Activated B cell treated with CpG ODN at 0.5 μM for 24 hours (primary cell): Measurements from ENCODE around the gene SORL1. TPM values are rescaled to one million over a fixed set of nuclear protein-coding genes. Genes with fewer than 3 reads are reported as not detected.
A peak's percentile ranks its signal among the peaks of the same experiment; 100 is the strongest.

Experiments
- ATAC-seq: fragments of 200-7000 bp; cut with Tn5 transposase; one replicate; pipeline ENCODE4 v1.10.0; 2021; ENCODE audit warnings: low read depth, mild to moderate bottlenecking, moderate library complexity
- CTCF ChIA-PET: fragments of 350-600 bp; sonication (Branson Sonifier 250); formaldehyde crosslinking; loops from one replicate; lab custom pipeline; 2021; ENCODE audit warnings: antibody characterized with exemption; lab: Charles Lee
- POLR2A ChIA-PET: fragments of 350-600 bp; sonication (Branson Sonifier 250); formaldehyde crosslinking; loops from one replicate; lab custom pipeline; 2021; ENCODE audit warnings: antibody characterized with exemption; lab: Charles Lee
- DNase-seq: peaks from one replicate; pipeline ENCODE4 v3.0.0; 2022
- H3K27ac Mint-ChIP-seq: one replicate; pipeline ENCODE4 v1.8.0; 2020; ENCODE audit warnings: mixed read lengths
- H3K27me3 Mint-ChIP-seq: one replicate; pipeline ENCODE4 v1.8.0; 2021; ENCODE audit warnings: mixed read lengths
- H3K36me3 Mint-ChIP-seq: one replicate; pipeline ENCODE4 v1.8.0; 2021; ENCODE audit warnings: low read depth, mixed read lengths
- H3K4me1 Mint-ChIP-seq: one replicate; pipeline ENCODE4 v1.8.0; 2021; ENCODE audit warnings: mixed read lengths
- H3K4me3 Mint-ChIP-seq: one replicate; pipeline ENCODE4 v1.8.0; 2020; ENCODE audit warnings: mild to moderate bottlenecking, mixed read lengths
- H3K9me3 Mint-ChIP-seq: one replicate; pipeline ENCODE4 v1.8.0; 2020; ENCODE audit warnings: mixed read lengths
- intact Hi-C: fragments of 100-400 bp; cut with micrococcal nuclease; formaldehyde crosslinking; loops from one replicate; pipeline ENCODE4 v1.15.1; 2024
- total RNA-seq: library from RNA; stranded (reverse); gene quantifications from 2 replicates; pipeline ENCODE4 v1.2.3, GENCODE V29; 2022
- TF ChIP-seq, protein P1 (sequence below): fragments of 200-600 bp; IDR thresholded peaks from one replicate; pipeline ENCODE4 v1.8.0; 2022; ENCODE audit warnings: antibody characterized with exemption, mild to moderate bottlenecking

Gene SORL1
- total RNA-seq, 1 donor from 2014 or later: 180 TPM

DNA sequence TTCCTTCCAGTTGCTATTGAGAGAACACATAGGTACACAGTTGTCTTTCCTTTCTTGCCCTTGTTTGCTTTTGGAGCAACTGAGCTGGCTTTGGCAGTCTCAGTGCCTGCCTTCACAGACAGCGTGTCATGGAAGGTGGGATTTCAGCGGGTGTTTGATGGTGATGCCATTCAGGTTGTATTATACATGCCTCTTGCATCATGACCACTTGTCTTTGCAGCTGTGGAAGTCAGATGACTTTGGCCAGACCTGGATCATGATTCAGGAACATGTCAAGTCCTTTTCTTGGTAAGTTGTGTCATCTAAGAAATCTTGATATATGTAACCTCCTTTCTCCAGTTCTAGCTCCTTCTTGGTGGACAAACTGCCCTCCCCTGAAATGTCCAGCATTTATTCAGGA, 37.7 kb downstream of the SORL1 start:
- TF ChIP-seq, protein P1, sequence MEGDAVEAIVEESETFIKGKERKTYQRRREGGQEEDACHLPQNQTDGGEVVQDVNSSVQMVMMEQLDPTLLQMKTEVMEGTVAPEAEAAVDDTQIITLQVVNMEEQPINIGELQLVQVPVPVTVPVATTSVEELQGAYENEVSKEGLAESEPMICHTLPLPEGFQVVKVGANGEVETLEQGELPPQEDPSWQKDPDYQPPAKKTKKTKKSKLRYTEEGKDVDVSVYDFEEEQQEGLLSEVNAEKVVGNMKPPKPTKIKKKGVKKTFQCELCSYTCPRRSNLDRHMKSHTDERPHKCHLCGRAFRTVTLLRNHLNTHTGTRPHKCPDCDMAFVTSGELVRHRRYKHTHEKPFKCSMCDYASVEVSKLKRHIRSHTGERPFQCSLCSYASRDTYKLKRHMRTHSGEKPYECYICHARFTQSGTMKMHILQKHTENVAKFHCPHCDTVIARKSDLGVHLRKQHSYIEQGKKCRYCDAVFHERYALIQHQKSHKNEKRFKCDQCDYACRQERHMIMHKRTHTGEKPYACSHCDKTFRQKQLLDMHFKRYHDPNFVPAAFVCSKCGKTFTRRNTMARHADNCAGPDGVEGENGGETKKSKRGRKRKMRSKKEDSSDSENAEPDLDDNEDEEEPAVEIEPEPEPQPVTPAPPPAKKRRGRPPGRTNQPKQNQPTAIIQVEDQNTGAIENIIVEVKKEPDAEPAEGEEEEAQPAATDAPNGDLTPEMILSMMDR: no peak
- Mint-ChIP-seq H3K4me1 (peaks cover 60% of the 10 kb centered on the region), H3K27ac (no peak overlapping the region), H3K9me3 (no peaks in the 10 kb centered on the region), H3K36me3 (peaks cover 63% of the 10 kb centered on the region), H3K27me3 (no peaks in the 10 kb centered on the region), H3K4me3 (no peak overlapping the region)
- ChIA-PET POLR2A (no interaction called here), CTCF (no interaction called here)
- no peak for DNase-seq
- intact Hi-C loops: loop anchor here (5.0 kb wide), 1 partner anchor 47 kb away; no protein-coding TSS in a partner anchor
- ATAC-seq: no peak

DNA sequence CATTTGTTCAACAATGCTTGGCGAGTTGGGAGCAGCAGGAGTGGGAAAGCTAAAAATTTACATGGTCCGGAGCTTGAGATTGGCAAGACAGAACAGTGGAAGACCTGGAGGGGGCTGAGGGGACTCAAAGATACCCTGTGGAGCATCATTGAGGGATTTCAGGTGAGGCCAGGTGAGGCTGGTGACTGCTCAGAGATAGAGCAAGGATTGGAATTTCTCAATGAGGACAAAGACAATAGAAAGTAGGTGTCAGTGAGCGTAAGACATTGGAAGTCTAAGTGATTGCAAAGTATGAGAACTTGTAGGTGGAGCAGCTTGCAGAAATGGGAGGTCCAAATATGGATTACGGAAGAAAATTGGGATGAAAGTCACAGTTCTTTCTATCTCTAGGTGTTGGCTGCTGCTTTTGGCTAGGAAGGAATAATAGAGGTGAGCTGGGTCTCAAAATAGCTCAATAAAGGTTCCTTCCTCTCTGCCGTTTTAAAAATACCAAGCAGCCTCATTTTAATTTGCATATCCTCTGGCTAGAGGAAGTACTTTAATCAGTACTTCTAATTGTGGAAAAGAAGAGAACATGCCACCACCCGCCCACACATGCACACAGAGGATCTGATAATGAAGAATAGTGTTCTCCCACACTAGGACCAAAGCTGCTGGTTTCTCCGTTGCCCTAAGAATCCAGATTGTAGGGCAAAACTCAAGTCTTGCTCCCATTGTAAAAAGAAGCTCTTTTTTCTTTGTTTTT, 42.4 kb downstream of the SORL1 start:
- Mint-ChIP-seq H3K36me3 (peaks cover 68% of the 10 kb centered on the region), H3K4me1 (peaks cover 71% of the 10 kb centered on the region), H3K9me3 (no peaks in the 10 kb centered on the region), H3K27me3 (no peaks in the 10 kb centered on the region), H3K4me3 (peak overlapping the region; percentile 69), H3K27ac (peak overlapping the region; percentile 74)
- intact Hi-C loops: loop anchor here (1.0 to 5.0 kb wide), 4 partner anchors 12 to 96 kb away; partner anchors contain the start of genes SORL1 and SORL1-AS1
- DNase-seq (no peak), ATAC-seq (peak; percentile 80)
- ChIA-PET POLR2A (interaction anchor here (0.6 to 2.5 kb wide), 10 partner anchors 10 to 1559 kb away, joined by 3 to 13 read pairs (median 4); partner anchors contain the start of genes SC5D, SORL1 and SORL1-AS1), CTCF (interaction anchor here (0.7 to 2.3 kb wide), 6 partner anchors 9 to 179 kb away, joined by 3 to 7 read pairs (median 4); partner anchors contain the start of gene SORL1)
- TF ChIP-seq, protein P1: no peak

DNA sequence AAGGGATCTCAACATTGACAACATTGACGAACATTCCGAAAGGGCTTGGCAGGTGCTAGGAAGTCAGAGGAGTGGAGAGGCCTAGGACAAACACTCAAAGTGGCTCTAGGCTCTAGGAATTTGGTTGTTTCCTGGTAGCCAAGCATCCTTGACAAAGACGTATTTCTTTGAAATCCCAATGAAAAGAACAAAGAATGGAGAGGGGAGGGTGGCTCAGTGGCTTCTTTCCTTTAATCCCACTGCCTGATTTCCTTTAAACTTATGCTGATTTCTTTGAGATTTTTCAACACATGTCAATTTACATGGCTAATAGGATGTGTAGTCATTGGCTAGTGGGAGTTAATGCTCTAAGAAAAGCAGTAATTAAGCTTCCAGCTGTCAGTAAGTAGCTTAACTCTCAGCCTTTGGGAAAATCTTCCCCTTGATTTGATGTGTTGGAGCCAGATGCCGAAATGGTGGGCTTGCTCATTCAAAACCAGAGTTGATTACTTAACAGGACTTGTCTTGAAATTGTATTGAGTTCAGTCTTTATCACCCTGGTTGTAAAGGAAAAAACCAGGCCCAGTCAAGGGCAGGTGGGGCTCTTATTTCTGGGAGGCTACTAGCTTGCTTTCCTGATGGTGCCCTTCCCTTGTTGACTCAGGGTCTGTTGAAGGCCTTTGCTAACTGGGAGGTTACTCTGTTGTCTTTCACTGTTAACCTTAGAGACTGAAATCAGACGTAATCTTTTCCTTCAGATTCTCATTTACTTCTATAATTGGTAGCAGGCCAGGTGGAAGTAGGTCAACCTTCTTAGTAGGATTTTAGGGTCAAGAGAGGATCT, 45.3 kb downstream of the SORL1 start:
- POLR2A ChIA-PET: no interaction called here
- no peak for DNase-seq
- Mint-ChIP-seq H3K27me3 (no peaks in the 10 kb centered on the region), H3K9me3 (peaks cover 3% of the 10 kb centered on the region), H3K4me3 (no peak overlapping the region), H3K27ac (no peak overlapping the region), H3K36me3 (peaks cover 71% of the 10 kb centered on the region), H3K4me1 (peaks cover 66% of the 10 kb centered on the region)
- intact Hi-C loops: no loop called here
- TF ChIP-seq, protein P1: no peak
- ATAC-seq: no peak
- CTCF ChIA-PET: no interaction called here

DNA sequence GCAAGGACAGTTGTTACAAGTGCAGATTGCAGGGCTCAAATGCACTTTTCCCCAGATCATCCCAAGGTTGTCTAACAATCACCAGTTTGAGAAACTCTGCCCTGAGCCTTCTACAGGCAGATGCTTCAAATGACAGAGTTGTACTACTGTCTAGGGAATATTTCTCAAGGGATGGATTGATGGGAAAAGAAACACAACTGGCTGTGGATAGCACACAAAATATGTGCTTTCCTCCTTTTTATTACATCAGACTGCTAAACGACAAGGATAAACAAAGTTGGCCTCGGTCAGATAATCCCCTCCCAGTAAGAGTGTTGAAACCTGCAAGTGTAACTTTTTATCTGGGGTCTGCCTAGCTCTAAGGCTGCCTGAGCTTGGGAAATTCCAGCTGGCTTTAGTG, 47.3 kb downstream of the SORL1 start:
- no peak for ATAC-seq
- Mint-ChIP-seq H3K4me3 (no peak overlapping the region), H3K4me1 (peaks cover 47% of the 10 kb centered on the region), H3K27ac (no peak overlapping the region), H3K9me3 (peaks cover 3% of the 10 kb centered on the region), H3K27me3 (no peaks in the 10 kb centered on the region), H3K36me3 (peaks cover 80% of the 10 kb centered on the region)
- POLR2A ChIA-PET: no interaction called here
- DNase-seq: no peak
- CTCF ChIA-PET: no interaction called here
- TF ChIP-seq, protein P1: no peak
- intact Hi-C loops: no loop called here

DNA sequence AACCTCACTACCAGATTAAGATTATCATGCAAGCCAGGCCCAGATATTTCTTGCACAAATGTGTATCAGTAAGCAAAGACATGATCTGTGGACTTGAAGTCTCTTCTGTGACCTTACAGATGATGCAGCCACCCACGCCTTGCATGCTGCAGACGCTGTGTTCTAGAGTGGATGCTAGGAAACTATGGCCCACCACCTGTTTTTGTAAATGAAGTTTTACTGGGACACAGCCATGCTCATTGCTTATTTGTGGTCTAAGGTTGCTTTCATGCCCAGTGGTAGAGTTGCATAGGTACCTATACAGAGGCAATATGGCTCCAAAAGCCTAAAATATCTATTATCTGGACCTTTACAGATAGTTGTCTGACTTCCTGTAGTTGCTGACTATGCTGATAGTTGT, 48.2 kb downstream of the SORL1 start:
- Mint-ChIP-seq H3K27me3 (no peaks in the 10 kb centered on the region), H3K9me3 (peaks cover 5% of the 10 kb centered on the region), H3K4me3 (no peak overlapping the region), H3K4me1 (peaks cover 38% of the 10 kb centered on the region), H3K27ac (no peak overlapping the region), H3K36me3 (peaks cover 86% of the 10 kb centered on the region)
- DNase-seq: no peak
- ATAC-seq: no peak
- CTCF ChIA-PET: no interaction called here
- intact Hi-C loops: no loop called here
- TF ChIP-seq, protein P1: no peak
- POLR2A ChIA-PET: no interaction called here
